RWPE2 (cell line): ENCODE data around the gene DUSP10.

ENCODE experiments used
- ATAC-seq: fragments of 200-7000 bp; cut with Tn5 transposase; 3 replicates; pipeline ENCODE4 v1.9.1; 2021; ENCODE audit warnings: low read depth
- DNase-seq: peaks from one replicate; pipeline ENCODE4 v3.0.0-alpha.2; 2020; ENCODE audit warnings: low spot score
- H3K27ac ChIP-seq: fragments of 450-650 bp; 2 replicates; pipeline ENCODE4 v1.5.1; 2017; ENCODE audit warnings: mild to moderate bottlenecking; ENCODE audit not compliant: poor library complexity, severe bottlenecking
- H3K27me3 ChIP-seq: fragments of 250-450 bp; sonication (Bioruptor Pico); 2 replicates; pipeline ENCODE4 v1.5.1; 2021; ENCODE audit warnings: mild to moderate bottlenecking, moderate library complexity; ENCODE audit not compliant: insufficient read depth, poor library complexity, severe bottlenecking
- H3K36me3 ChIP-seq: fragments of 250-450 bp; sonication (Bioruptor Pico); 2 replicates; pipeline ENCODE4 v1.5.1; 2020; ENCODE audit warnings: low read depth, mild to moderate bottlenecking, moderate library complexity
- H3K4me1 ChIP-seq: fragments of 250-450 bp; sonication (Bioruptor Pico); 2 replicates; pipeline ENCODE4 v1.5.1; 2021; ENCODE audit warnings: mild to moderate bottlenecking, moderate library complexity; ENCODE audit not compliant: insufficient read depth, poor library complexity, severe bottlenecking
- H3K4me3 ChIP-seq: fragments of 250-450 bp; sonication (Bioruptor Pico); 2 replicates; pipeline ENCODE4 v1.5.1; 2021; ENCODE audit warnings: mild to moderate bottlenecking, moderate library complexity; ENCODE audit not compliant: severe bottlenecking
- H3K9me3 ChIP-seq: fragments of 250-450 bp; sonication (Bioruptor Pico); 2 replicates; pipeline ENCODE4 v1.5.1; 2021; ENCODE audit warnings: mild to moderate bottlenecking, moderate library complexity; ENCODE audit not compliant: severe bottlenecking
- TF ChIP-seq, protein P1 (sequence below): fragments of 450-650 bp; IDR thresholded peaks from one replicate; pipeline ENCODE4 v1.5.1; 2017; ENCODE audit warnings: mild to moderate bottlenecking, moderate library complexity; ENCODE audit not compliant: poor library complexity, severe bottlenecking

The DUSP10 gene

GRCh38 chr1:221758455-221758854 lies 16.6 kb upstream of the DUSP10 start:
- no peak for ATAC-seq
- Histone ChIP-seq H3K4me3 (no peak overlapping the region), H3K4me1 (no peaks in the 10 kb centered on the region), H3K9me3 (no peaks in the 10 kb centered on the region), H3K27me3 (no peaks in the 10 kb centered on the region), H3K27ac (no peak overlapping the region), H3K36me3 (no peaks in the 10 kb centered on the region)
- TF ChIP-seq, protein P1, sequence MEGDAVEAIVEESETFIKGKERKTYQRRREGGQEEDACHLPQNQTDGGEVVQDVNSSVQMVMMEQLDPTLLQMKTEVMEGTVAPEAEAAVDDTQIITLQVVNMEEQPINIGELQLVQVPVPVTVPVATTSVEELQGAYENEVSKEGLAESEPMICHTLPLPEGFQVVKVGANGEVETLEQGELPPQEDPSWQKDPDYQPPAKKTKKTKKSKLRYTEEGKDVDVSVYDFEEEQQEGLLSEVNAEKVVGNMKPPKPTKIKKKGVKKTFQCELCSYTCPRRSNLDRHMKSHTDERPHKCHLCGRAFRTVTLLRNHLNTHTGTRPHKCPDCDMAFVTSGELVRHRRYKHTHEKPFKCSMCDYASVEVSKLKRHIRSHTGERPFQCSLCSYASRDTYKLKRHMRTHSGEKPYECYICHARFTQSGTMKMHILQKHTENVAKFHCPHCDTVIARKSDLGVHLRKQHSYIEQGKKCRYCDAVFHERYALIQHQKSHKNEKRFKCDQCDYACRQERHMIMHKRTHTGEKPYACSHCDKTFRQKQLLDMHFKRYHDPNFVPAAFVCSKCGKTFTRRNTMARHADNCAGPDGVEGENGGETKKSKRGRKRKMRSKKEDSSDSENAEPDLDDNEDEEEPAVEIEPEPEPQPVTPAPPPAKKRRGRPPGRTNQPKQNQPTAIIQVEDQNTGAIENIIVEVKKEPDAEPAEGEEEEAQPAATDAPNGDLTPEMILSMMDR: no peak
- no peak for DNase-seq

DNA sequence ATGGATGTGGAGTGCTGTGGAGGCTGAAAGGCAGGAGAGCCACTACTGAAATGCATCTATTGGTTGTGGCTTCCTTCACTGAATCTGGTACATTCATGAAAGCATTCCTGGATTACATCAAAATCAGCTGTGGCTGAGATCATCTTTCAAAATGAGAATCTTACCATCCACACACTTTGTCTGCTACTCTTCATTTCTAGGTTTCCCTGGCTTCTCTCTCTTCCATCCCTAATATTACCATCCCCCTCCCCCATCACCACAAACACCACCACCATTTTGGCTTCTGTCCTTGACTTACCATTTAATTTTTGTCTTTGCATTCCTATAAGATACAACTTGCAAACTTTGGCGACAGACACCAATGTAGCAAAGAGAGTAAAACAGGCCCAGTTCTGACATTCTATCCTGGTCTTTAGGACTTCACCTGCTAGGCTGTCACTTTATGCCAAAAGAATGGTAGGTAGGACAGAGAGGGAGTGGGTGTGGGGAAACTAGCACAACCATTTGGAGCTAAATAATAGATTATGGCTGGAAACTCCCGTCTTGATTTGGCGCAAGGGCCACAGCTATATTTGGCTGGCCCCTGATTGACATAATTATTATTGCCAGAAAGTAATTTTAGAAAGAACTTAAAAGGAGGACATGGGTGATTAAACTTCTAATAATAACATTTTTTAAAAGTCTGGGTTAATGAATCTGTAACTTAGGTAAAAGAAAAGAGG lies 15.1 kb upstream of the DUSP10 start:
- Histone ChIP-seq H3K9me3 (no peaks in the 10 kb centered on the region), H3K27me3 (no peaks in the 10 kb centered on the region), H3K4me3 (no peak overlapping the region), H3K4me1 (no peaks in the 10 kb centered on the region), H3K27ac (no peak overlapping the region), H3K36me3 (no peaks in the 10 kb centered on the region)
- TF ChIP-seq, protein P1: no peak
- ATAC-seq (no peak), DNase-seq (no peak)

DNA sequence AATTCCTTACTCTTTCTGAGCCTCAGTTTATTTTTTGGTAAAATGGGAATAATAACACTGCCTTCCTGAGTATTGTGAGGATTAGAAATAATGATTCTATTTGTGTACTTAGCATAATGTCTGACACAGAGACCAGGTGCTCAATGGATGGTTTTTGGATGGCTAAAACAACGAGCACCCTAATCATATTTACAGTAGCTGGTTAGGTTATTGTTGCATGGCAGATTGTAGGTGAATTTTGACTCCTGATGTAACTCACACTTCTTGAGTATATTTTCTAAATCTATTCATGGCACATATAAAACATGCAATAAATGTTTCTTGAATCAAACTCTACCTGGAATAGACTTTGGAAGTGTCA lies 11.9 kb upstream of the DUSP10 start:
- no peak for ATAC-seq
- H3K4me3 ChIP-seq: no peak overlapping the region
- DNase-seq: no peak
- TF ChIP-seq, protein P1: no peak
- H3K9me3 ChIP-seq: no peaks in the 10 kb centered on the region
- no peak overlapping the region for H3K27ac ChIP-seq
- H3K27me3 ChIP-seq: no peaks in the 10 kb centered on the region
- no peaks in the 10 kb centered on the region for H3K36me3 ChIP-seq
- H3K4me1 ChIP-seq: no peaks in the 10 kb centered on the region

- H3K27ac ChIP-seq: no peak overlapping the region
- H3K4me1 ChIP-seq: no peaks in the 10 kb centered on the region
- H3K36me3 ChIP-seq: no peaks in the 10 kb centered on the region
- DNase-seq (no peak), ATAC-seq (no peak)
- H3K4me3 ChIP-seq: no peak overlapping the region
- TF ChIP-seq, protein P1: no peak
- no peaks in the 10 kb centered on the region for H3K27me3 ChIP-seq
- H3K9me3 ChIP-seq: no peaks in the 10 kb centered on the region
These were observed 9.5 kb upstream of the DUSP10 start for GRCh38 chr1:221751226-221751887.

GRCh38 chr1:221748981-221749380 lies 7.1 kb upstream of the DUSP10 start:
- no peak for ATAC-seq
- TF ChIP-seq, protein P1: no peak
- no peaks in the 10 kb centered on the region for H3K27me3 ChIP-seq
- H3K9me3 ChIP-seq: no peaks in the 10 kb centered on the region
- DNase-seq: no peak
- no peaks in the 10 kb centered on the region for H3K36me3 ChIP-seq
- H3K27ac ChIP-seq: no peak overlapping the region
- H3K4me1 ChIP-seq: no peaks in the 10 kb centered on the region
- H3K4me3 ChIP-seq: no peak overlapping the region
